Activated T-helper 1 cell treated with anti-CD3 and anti-CD28 coated beads, Interleukin-12 subunit alpha, Interleukin-12 subunit beta, Interleukin-2, Interleukin-4 antibody, amounts not matched to agents 30 ng/mL and 10 ng/mL and 1 ng/mL, durations not matched to agents 14 hours and 24 hours and 36 hours (primary cell): Measurements from ENCODE around the gene PEAR1. TPM values are rescaled to one million over a fixed set of nuclear protein-coding genes. Genes with fewer than 3 reads are reported as not detected.

Experiments
- DNase-seq: peaks from one replicate; pipeline ENCODE4 v3.0.0; 2021; ENCODE audit warnings: low spot score
- H3K27ac Mint-ChIP-seq: one replicate; pipeline ENCODE4 v1.8.0; 2021; ENCODE audit warnings: mild to moderate bottlenecking, mixed read lengths
- H3K27me3 Mint-ChIP-seq: one replicate; pipeline ENCODE4 v1.8.0; 2022; ENCODE audit warnings: mild to moderate bottlenecking, moderate library complexity, mixed read lengths; ENCODE audit not compliant: insufficient read depth
- H3K36me3 Mint-ChIP-seq: one replicate; pipeline ENCODE4 v1.8.0; 2021; ENCODE audit warnings: low read depth, mixed read lengths
- H3K4me1 Mint-ChIP-seq: one replicate; pipeline ENCODE4 v1.8.0; 2021; ENCODE audit warnings: low read depth, mixed read lengths
- H3K4me3 Mint-ChIP-seq: one replicate; pipeline ENCODE4 v1.8.0; 2021; ENCODE audit warnings: mild to moderate bottlenecking, moderate library complexity, mixed read lengths
- H3K9me3 Mint-ChIP-seq: one replicate; pipeline ENCODE4 v1.8.0; 2021; ENCODE audit warnings: mixed read lengths
- intact Hi-C: fragments of 100-400 bp; cut with micrococcal nuclease; formaldehyde crosslinking; loops from one replicate; pipeline ENCODE4 v1.15.1; 2024
- total RNA-seq: library from RNA; stranded (reverse); gene quantifications from 2 replicates; pipeline ENCODE4 v1.2.3, GENCODE V29; 2022

PEAR1 gene
- total RNA-seq, 1 donor from 2014 or later, result 0.36 TPM

DNA sequence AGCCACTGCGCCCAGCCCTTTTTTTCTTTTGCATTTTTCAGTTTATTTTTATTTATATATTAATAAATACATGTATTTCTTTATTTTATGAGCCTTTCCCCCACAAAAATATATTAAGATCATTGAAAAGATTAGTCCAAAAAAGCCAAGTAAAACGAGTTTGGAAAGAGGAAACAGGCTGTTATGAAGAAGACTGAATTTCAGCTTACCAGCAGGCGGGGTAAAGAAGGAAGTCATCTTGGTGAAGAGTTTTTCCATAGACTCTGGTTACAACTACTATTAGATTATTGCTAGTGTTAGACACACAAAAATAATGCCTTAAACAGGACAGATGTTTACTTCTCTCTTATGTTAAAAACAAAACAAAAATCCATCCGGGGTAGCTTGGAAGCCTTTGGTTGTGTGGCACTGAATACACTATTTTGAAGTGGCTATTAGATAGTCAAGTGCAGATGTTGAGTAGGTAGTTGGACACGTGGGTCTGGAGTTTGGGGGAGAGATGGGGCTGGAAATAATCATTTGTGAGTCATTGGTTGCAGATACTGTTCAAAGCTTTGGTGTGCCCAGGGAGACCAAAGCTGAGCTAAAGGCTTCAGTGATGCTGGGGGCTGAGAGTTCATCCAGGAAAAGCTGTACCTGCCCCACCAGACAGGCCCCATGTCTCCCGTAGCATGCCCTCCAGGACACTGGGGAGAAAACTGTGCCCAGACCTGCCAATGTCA is 18.2 kb downstream of the PEAR1 start:
- H3K9me3 Mint-ChIP-seq, result no peaks in the 10 kb centered on the region
- peaks cover 17% of the 10 kb centered on the region for H3K27me3 Mint-ChIP-seq
- no peak overlapping the region for H3K27ac Mint-ChIP-seq
- no peaks in the 10 kb centered on the region for H3K36me3 Mint-ChIP-seq
- H3K4me3 Mint-ChIP-seq, result no peak overlapping the region
- no peak for DNase-seq
- no peaks in the 10 kb centered on the region for H3K4me1 Mint-ChIP-seq
- intact Hi-C loops, result loop anchor here (2.0 to 10.0 kb wide), 2 partner anchors 15 to 163 kb away; no protein-coding TSS in a partner anchor

DNA sequence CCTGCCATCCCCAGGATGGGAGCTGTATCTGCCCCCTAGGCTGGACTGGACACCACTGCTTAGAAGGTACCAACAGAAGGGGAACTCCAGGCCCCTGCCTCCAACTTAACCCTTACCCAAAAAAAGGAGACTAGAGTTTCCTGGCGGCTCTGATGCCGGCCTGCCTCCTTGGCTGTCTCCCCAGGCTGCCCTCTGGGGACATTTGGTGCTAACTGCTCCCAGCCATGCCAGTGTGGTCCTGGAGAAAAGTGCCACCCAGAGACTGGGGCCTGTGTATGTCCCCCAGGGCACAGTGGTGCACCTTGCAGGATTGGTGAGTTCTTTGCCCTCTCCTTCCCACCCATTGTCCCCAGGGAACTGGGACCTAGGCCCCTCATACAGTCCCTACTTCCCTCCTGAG is 18.8 kb downstream of the PEAR1 start:
- intact Hi-C loops, result loop anchor here (10.0 kb wide), 1 partner anchor 162 kb away; no protein-coding TSS in a partner anchor
- peaks cover 17% of the 10 kb centered on the region for H3K27me3 Mint-ChIP-seq

DNA sequence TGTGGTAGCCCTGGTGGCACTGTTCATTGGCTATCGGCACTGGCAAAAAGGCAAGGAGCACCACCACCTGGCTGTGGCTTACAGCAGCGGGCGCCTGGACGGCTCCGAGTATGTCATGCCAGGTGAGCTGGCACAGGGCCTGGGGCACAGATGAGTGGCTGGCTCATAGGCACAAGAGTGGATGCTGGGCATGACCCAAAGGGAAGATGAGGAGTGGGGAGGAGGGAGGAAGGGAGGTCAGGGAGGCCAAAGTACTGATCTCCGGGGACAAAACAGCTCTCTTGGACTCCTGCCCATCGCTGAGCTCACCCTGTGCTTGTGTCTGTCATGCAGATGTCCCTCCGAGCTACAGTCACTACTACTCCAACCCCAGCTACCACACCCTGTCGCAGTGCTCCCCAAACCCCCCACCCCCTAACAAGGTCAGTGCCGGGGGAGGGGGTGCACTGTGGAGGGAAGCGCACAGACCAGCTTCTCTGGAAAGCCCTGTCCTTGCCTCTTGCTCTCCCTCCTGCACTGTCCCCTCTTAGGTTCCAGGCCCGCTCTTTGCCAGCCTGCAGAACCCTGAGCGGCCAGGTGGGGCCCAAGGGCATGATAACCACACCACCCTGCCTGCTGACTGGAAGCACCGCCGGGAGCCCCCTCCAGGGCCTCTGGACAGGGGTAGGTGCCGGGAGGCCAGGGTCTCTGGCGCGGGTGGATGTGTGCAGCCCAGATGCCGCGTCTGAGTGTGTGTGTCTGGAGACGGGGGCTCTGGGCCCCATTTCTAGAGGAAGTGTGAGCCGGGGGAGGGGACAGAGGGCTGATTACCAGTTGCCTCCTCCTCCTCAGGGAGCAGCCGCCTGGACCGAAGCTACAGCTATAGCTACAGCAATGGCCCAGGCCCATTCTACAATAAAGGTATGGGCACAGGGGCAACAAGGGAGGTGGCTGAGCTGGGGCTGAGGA is 19.6 kb downstream of the PEAR1 start:
- no peaks in the 10 kb centered on the region for H3K9me3 Mint-ChIP-seq
- intact Hi-C loops, result loop anchor here (10.0 kb wide), 1 partner anchor 162 kb away; no protein-coding TSS in a partner anchor
- no peaks in the 10 kb centered on the region for H3K36me3 Mint-ChIP-seq

More for the DNA sequence above, 18.8 kb downstream of the PEAR1 start:
- Mint-ChIP-seq H3K36me3 (no peaks in the 10 kb centered on the region), H3K4me1 (no peaks in the 10 kb centered on the region), H3K27ac (no peak overlapping the region), H3K4me3 (no peak overlapping the region), H3K9me3 (no peaks in the 10 kb centered on the region)
- no peak for DNase-seq

DNA sequence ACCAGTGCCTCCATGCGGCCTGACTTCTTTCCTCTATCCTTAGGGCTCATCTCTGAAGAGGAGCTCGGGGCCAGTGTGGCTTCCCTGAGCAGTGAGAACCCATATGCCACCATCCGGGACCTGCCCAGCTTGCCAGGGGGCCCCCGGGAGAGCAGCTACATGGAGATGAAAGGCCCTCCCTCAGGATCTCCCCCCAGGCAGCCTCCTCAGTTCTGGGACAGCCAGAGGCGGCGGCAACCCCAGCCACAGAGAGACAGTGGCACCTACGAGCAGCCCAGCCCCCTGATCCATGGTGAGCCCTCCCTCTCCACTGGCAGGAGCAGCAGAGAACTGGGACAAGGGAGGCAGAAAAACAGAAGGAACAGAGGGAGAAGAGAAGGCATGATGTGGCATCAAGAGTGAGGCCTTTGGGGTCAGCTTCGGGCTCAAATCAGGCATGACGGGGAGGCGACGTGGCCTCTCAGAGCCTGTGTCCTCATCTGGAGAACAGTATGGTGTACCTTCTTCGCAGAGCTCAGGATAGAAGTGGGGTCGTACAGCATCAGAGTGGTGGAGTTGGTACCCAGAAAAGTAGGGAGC is 20.4 kb downstream of the PEAR1 start:
- Mint-ChIP-seq H3K27ac (no peak overlapping the region), H3K4me1 (no peaks in the 10 kb centered on the region), H3K36me3 (no peaks in the 10 kb centered on the region), H3K9me3 (no peaks in the 10 kb centered on the region), H3K4me3 (no peak overlapping the region), H3K27me3 (peaks cover 25% of the 10 kb centered on the region)
- DNase-seq, result no peak
- intact Hi-C loops, result loop anchor here (10.0 kb wide), 1 partner anchor 161 kb away; no protein-coding TSS in a partner anchor

More for the DNA sequence above, 19.6 kb downstream of the PEAR1 start:
- peaks cover 19% of the 10 kb centered on the region for H3K27me3 Mint-ChIP-seq
- H3K27ac Mint-ChIP-seq, result no peak overlapping the region
- H3K4me3 Mint-ChIP-seq, result no peak overlapping the region
- no peaks in the 10 kb centered on the region for H3K4me1 Mint-ChIP-seq
- no peak for DNase-seq

DNA sequence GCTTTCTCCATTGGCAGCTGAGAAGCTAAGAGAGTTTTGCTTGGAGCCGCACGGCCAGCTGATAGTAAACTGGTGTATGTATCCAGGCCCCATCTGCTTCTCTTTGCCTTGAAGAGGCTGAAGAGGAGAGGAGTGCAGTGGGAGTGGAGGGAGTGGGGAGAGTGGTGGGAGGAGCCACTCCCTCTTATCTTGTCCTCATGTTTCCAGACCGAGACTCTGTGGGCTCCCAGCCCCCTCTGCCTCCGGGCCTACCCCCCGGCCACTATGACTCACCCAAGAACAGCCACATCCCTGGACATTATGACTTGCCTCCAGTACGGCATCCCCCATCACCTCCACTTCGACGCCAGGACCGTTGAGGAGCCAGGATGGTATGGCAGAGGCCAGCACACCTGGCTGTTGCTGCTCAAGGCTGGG is 20.9 kb downstream of the PEAR1 start:
- peaks cover 26% of the 10 kb centered on the region for H3K27me3 Mint-ChIP-seq

DNA sequence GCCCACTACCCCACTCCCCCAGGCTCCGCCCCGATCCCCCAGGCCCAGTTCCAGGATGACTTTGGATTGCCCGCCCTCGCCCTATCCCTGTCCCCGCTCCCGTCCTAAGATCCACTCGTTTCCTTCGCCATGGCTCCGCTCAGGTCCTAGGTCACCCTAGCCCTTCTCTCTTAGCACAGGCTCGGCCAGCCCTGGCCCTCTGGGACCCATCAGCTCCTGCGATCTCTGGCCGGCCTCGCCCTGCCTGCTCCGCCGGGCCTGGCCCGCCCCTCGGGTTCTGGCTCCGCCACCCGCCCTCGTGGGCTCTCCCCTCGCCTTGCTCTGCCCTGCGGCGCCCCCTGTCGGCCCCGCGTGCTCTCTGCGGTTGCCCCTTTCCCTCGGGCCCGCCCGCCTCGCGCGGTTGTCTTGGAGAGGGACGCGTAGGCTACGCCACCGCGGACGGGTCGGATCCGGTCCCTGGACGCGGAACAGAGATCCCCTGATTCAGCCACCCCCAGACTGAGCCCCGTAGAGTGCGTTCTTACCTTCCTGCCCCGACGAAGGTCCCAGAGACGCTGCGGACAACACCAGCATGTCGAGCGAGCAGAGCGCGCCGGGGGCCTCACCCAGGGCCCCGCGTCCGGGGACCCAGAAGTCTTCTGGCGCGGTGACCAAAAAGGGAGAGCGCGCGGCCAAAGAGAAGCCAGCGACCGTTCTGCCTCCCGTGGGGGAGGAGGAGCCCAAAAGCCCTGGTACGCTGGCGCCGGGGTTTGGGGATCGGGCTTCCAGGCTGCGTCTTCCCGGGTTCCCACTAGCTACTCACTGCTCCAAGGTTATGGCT is 26.9 kb downstream of the PEAR1 start, which contains the start of gene LRRC71:
LRRC71 (plus strand) TSS at position 400 of the 820 bp plus-strand sequence; CDS start at position 572, 172 bp downstream.
- no peaks in the 10 kb centered on the region for H3K9me3 Mint-ChIP-seq
- intact Hi-C loops, result loop anchor here (2.0 to 5.0 kb wide), 3 partner anchors 58 to 124 kb away; no protein-coding TSS in a partner anchor
- no peak within 1 kb of the TSS for H3K27ac Mint-ChIP-seq
- peaks cover 4% of the 10 kb centered on the region for H3K4me1 Mint-ChIP-seq
- no peak within 1 kb of the TSS for H3K4me3 Mint-ChIP-seq
- peak; percentile 64 for DNase-seq
- no peaks in the 10 kb centered on the region for H3K36me3 Mint-ChIP-seq
- peaks cover 66% of the 10 kb centered on the region for H3K27me3 Mint-ChIP-seq

More for the DNA sequence above, 20.9 kb downstream of the PEAR1 start:
- Mint-ChIP-seq H3K27ac (no peak overlapping the region), H3K9me3 (no peaks in the 10 kb centered on the region), H3K4me1 (no peaks in the 10 kb centered on the region), H3K4me3 (no peak overlapping the region), H3K36me3 (no peaks in the 10 kb centered on the region)
- intact Hi-C loops, result loop anchor here (10.0 kb wide), 1 partner anchor 160 kb away; no protein-coding TSS in a partner anchor
- DNase-seq, result no peak

DNA sequence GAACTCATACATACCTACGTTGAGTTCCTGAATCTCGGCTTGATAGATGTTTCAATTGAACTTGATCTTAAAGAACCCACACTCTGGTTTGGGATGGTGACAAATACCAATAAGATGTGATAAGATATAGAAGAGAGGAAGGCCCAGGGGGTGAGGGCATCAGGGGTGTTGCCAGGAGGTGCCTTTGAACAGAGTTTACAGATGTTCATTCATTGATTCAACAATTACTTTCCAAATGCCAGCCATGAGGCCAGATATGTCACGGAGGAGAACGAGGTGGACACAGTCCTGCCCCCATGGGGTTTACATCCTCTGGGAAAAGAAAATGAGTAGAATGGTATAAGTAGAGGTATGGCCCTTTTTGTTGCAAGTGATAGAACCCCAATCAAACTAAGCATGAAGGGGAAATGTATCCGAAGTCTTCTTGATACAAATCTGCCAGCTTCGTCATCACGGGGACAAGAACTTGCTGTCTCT is 27.6 kb downstream of the PEAR1 start:
- intact Hi-C loops, result loop anchor here (2.0 to 5.0 kb wide), 3 partner anchors 58 to 124 kb away; no protein-coding TSS in a partner anchor

DNA sequence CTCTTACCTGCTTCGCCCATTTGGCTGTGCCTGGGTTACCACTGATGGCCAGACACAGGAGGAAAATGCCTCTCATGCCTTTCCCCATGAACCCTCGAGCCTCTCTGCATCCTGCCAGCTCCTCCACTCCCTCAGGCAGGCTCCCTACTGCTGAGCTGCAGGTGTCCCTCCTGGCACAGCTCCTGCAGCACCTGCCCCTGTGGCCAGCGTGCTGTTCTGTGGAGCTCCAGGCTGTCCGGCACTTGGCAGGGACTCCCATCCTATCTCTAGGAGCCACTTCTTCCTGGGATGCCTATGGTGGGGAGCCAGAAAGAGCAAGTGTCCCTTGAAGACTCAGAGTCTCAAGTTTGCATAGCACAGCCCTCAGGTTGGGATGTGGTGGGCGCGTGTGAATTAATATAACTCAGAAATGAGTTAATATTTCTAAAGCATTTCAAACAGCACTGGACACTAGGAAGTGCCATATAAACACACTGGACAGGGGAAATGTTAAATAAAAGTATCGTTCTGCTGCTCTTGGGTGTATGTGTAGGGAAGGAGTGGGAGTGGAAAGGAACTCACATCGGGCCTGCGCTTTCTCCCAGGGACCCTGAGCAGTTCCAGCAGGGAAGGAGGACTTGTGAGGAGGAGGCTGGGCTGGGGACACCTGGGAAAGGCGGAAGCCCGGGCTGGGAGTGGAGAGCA is 29.6 kb downstream of the PEAR1 start:
- peak overlapping the region; percentile 28 for H3K4me3 Mint-ChIP-seq
- no peaks in the 10 kb centered on the region for H3K9me3 Mint-ChIP-seq
- no peaks in the 10 kb centered on the region for H3K36me3 Mint-ChIP-seq
- peaks cover 14% of the 10 kb centered on the region for H3K4me1 Mint-ChIP-seq
- intact Hi-C loops, result loop anchor here (5.0 kb wide), 1 partner anchor 111 kb away; no protein-coding TSS in a partner anchor
- no peak for DNase-seq
- H3K27me3 Mint-ChIP-seq, result peaks cover 77% of the 10 kb centered on the region
- no peak overlapping the region for H3K27ac Mint-ChIP-seq

More for the DNA sequence above, 27.6 kb downstream of the PEAR1 start:
- H3K9me3 Mint-ChIP-seq, result no peaks in the 10 kb centered on the region
- H3K36me3 Mint-ChIP-seq, result no peaks in the 10 kb centered on the region
- peaks cover 4% of the 10 kb centered on the region for H3K4me1 Mint-ChIP-seq
- no peak overlapping the region for H3K27ac Mint-ChIP-seq
- peaks cover 67% of the 10 kb centered on the region for H3K27me3 Mint-ChIP-seq
- no peak overlapping the region for H3K4me3 Mint-ChIP-seq
- DNase-seq, result no peak

DNA sequence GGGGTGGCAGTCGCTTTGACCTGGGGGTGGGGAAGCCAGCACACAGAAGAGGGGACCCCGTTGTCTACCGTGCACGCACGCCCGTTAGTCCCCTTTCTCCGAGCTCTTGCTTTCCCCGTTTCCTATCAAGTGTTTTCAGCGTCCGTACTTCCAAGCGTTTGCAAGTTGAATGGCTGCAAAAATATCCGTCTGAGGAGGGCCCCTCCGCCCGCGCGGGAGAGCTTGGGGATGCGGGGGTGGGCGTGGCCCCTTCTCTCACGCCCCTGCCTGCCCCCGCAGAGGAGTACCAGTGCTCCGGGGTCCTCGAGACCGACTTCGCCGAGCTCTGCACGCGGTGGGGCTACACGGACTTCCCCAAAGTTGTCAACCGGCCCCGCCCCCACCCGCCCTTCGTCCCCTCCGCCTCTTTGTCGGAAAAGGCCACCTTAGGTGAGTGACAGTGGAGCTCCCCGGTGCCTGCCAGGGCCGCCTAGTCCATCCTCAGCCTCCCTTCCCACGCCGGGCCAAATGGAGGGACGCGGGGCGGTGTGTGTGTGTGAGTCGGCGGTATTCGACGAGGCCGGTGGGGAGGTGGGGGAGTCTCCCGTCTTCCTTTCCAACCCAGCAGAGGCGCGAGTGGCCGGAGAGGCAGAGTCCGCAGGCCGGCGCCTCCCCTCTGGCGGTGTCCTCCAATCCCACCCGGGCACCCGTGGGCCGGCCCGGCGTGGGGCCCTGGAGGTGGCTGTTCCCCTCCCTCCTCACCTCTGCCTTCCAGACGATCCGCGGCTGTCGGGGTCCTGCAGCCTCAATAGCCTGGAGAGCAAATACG is 30.4 kb downstream of the PEAR1 start:
- H3K27ac Mint-ChIP-seq, result no peak overlapping the region
- H3K36me3 Mint-ChIP-seq, result no peaks in the 10 kb centered on the region
- H3K27me3 Mint-ChIP-seq, result peaks cover 79% of the 10 kb centered on the region
- H3K9me3 Mint-ChIP-seq, result no peaks in the 10 kb centered on the region
- intact Hi-C loops, result loop anchor here (5.0 kb wide), 1 partner anchor 112 kb away; no protein-coding TSS in a partner anchor
- no peak overlapping the region for H3K4me3 Mint-ChIP-seq
- DNase-seq, result no peak
- peaks cover 16% of the 10 kb centered on the region for H3K4me1 Mint-ChIP-seq

DNA sequence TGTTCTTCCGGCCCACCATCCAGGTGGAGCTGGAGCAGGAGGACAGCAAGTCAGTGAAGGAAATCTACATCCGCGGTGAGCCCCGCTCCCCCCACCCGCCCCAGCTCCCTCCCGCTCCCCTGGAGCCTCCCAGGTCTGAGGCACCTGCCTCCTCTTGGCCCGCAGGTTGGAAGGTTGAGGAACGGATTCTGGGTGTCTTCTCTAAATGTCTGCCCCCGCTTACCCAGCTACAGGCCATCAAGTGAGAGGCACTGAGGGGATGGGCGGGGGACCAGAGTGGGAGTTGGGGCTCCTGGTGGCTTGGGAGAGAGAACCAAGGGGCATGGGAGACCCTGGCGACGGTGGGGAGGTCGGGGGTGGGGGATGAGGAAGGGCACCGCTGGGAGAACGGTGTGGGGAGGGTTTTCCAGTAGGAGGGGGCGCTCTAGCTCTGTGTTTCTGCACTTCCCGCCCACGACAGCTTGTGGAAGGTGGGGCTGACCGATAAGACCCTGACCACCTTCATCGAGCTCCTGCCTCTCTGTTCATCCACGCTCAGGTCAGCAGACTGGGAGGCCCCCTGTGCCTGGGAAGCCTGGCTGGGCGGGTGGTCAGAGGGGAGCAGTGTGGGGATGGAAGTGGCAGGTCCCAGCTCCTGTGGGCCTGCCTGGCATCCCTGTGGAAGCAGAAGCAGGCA is 31.1 kb downstream of the PEAR1 start:
- no peaks in the 10 kb centered on the region for H3K9me3 Mint-ChIP-seq
- peaks cover 84% of the 10 kb centered on the region for H3K27me3 Mint-ChIP-seq
- H3K36me3 Mint-ChIP-seq, result no peaks in the 10 kb centered on the region
- peaks cover 16% of the 10 kb centered on the region for H3K4me1 Mint-ChIP-seq
- intact Hi-C loops, result loop anchor here (5.0 kb wide), 3 partner anchors 112 to 237 kb away; partner anchors contain the start of gene CRABP2
- no peak overlapping the region for H3K4me3 Mint-ChIP-seq
- no peak for DNase-seq
- H3K27ac Mint-ChIP-seq, result no peak overlapping the region
